NCI-H1092 treated with DMSO at 0.1 percent for 48 hours (cell line): Measurements from ENCODE around the gene OR6C1.
"Not testable (repeated sequence)": the region's sequence is repeated elsewhere in the genome, so short reads cannot be mapped to it uniquely, and the experiment has no call there.

Experiments used
- DNase-seq: peaks from one replicate; lab custom pipeline; 2025; lab: John Stamatoyannopoulos, UW

The OR6C1 gene

DNA sequence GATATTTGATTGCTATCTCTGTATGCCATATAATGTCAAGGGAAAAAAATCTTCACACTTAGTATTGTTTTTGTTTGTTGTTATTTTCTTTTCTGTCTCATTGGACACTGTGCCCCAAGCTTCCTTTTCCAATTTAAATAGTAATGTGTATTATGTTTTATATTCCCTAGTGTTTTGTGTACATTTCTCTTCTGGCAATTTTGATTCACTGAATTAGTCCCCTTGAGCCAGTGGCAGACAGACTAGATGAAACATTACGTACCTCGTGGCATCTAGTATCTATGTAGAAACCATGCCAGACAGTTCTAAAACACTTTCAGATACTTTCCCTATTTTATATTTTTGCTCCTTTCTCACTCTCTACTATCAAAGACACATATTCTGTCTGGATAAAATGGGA lies at the start of gene OR6C1:
Gene OR6C1 (plus strand): TSS at position 301 of the 400 bp plus-strand sequence. CDS start 6,257 bp downstream, outside the sequence.
- DNase-seq: no peak

DNA sequence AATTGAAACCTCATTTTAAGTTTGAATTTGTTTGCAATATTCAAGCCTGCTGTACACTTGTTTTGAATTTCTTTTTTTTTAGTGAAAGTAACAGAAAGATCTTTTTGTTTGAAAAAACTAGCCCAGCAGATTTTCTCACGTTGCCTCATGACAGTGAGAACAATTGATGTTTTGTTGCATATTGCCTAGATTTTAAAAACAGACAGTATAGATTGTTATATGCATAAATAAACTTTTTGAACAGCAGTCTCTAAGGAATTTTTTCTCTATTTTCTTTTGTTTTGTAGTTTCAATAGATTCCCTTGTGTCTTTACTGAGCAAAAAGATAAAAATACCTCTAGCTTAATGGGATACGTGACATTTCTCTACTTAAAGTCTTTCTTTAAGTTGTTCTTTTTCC lies 33.2 kb upstream of the OR6C1 start:
- DNase-seq: no peak

DNA sequence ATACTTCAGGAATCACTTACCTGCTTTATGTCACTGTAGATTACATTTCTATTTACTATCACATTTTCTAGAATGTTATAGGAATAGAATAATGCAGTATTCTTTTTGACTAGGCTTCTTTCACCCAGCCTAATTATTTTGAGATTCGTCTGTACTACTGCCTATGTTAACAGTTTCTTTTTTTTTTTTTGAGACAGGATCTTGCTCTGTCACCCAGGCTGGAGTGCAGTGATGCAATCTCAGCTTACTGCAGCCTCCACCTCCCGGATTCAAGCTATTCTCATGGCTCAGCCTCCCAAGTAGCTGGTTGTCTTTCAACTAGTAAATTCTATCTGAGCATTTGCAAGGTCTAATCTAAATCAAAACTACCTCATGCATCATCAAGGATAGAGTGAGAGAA lies 24.1 kb upstream of the OR6C1 start:
- DNase-seq: no peak

DNA sequence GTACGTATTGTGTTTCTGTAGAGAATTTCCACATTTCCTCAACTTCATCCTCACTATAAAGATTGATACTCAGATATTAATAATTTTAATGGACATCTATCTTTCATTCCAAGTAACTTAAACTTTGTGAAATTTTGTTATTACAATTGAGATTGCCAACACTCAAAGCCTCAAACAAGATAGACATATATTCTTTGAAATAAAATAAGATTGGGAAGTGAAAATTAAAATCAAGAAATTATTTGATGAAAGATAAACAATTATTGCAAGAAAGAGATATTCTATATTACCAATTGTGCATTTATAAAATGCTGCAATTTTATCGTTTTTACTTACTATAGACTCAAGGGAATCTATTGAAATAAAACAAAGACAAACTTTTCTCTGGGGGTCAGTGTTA lies 17.7 kb upstream of the OR6C1 start, which contains the start of gene OR6C6:
Gene OR6C6 (minus strand): TSS at position 101 of the 400 bp plus-strand sequence. CDS start 1,337 bp downstream, outside the sequence.
- no peak for DNase-seq

DNA sequence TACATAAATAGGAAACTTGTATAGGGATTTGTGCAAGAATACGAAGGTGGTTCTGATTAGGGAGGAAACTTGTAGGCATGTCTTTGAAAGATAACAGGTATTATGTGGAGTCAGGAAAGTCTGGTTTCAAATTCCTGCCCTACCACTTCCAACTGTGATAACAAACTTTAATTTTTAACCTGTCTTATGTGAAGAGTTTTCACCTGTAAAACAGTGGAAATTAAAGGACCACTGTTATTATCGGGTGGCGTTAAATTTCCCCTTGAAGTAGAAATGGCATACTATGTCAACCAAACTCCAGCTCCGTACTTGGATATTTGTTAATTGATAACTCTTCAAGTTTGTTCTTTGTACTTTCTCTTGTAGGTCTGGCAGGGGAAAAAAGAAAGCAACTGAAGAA lies 6.1 kb downstream of the OR6C1 start:
- DNase-seq: no peak

DNA sequence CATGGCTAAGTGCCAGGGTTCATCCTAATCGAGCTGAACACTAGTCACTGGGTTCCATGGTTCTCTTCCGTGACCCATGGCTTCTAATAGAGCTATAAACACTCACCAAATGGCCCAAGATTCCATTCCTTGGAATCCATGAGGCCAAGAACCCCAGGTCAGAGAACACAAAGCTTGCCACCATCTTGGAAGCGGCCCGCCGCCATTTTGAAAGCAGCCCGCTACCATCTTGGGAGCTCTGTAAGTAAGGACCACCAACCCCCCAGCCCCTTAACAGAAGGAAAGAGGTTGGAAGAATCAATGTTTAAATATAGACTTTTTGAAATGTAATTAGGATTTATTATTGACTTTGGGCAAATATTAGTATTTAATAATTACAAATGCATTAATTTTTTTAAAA lies 11.7 kb downstream of the OR6C1 start:
- not testable (repeated sequence) for DNase-seq

DNA sequence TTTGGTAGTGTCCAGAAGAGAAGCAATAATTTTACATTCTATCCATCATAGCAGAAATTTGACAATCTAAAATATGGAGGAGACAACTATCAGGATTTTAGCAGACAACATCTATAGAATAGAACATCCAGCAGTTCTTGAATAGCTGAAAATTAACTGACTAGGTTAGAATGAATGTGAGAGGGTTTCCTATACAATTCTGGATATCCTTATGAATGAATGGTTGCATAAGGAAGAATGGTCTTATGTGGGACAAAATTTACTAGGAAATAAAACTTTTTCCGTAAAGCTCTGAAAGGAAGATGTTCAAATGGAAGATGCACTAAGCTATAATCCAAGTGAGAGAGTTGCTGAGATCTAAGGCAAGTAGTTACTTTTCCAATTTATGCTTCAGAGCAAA lies 16.3 kb downstream of the OR6C1 start, which contains the start of gene OR6C3:
Gene OR6C3 (plus strand): TSS at position 301 of the 400 bp plus-strand sequence. CDS start 955 bp downstream, outside the sequence.
- DNase-seq: no peak

DNA sequence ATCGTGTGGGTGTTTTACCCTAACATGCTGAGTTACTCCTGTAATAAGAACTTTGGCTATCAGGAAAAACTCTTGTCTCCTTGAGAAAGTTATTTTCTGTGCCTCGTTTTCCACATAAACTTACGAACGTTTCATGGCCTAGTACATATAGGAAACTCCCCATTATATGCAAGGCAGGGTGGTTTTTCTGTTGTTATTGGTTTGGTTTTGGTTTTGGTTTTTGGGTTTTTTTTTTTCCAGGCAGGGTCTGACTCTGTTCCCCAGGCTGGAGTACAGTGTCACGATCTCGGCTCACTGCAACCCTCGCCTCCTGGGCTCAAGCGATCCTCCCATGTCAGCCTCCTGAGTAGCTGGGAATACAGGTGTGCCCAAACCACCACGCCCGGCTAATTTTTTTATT lies 21.9 kb downstream of the OR6C1 start:
- DNase-seq: no peak

DNA sequence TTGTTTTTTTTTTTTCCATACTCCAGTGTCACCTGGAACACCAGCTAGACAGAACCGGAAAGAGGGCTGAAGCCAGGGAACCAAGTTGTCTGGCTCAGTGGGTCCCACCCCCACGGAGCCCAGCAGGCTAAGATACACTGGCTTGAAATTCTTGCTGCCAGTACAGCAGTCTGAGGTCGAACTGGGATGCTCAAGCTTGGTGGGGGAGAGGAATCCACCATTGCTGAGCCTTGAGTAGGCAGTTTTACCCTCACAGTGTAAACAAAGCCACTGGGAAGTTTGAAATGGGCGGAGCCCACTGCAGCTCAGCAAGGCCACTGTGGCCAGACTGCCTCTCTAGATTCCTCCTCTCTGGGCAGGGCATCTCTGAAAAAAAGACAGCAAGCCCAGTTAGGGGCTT lies 41.2 kb downstream of the OR6C1 start:
- DNase-seq: not testable (repeated sequence)

DNA sequence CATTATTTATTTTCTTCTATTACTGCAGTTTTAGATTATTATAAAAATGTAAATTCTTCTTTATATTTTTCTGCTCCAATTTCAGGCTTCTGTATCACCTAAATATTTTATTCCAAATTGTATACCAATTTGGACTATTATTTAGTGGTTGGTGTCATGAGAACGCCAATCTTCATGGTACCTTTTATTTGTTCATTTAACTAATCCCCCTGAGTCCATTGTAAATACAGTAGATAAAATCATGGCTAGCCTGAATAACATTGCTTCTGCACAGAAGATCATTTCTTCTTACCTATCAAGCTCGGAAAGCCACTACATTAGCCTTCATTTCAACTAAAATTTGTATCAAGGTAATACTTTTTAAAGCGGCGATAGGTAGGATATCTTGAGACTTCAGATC lies 48.5 kb downstream of the OR6C1 start, which contains the start of gene OR6C75:
Gene OR6C75 (plus strand): TSS at position 301 of the 400 bp plus-strand sequence. CDS start 2,136 bp downstream, outside the sequence.
- DNase-seq: no peak

DNA sequence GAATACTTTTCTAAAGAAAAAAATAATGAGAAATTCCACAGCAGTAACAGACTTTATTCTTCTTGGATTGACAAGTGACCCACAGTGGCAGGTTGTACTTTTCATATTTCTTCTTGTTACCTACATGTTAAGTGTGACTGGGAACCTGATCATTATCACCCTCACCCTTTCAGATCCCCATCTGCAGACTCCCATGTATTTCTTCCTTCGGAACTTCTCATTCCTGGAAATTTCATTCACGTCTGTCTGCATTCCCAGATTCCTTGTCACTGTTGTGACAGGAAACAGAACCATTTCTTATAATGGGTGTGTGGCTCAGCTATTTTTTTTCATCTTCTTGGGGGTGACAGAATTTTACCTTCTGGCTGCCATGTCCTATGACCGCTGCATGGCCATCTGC lies 50.9 kb downstream of the OR6C1 start:
- no peak for DNase-seq
